ENCODE data around the gene LSAMP. TPM values are rescaled to one million over a fixed set of nuclear protein-coding genes. Genes with fewer than 3 reads are reported as not detected.
"Not testable (repeated sequence)": the region's sequence is repeated elsewhere in the genome, so short reads cannot be mapped to it uniquely, and the experiment has no call there.

The LSAMP gene
- polyA plus RNA-seq, 4 donors = 11.4 to 30.6 (median 14.0) TPM

DNA sequence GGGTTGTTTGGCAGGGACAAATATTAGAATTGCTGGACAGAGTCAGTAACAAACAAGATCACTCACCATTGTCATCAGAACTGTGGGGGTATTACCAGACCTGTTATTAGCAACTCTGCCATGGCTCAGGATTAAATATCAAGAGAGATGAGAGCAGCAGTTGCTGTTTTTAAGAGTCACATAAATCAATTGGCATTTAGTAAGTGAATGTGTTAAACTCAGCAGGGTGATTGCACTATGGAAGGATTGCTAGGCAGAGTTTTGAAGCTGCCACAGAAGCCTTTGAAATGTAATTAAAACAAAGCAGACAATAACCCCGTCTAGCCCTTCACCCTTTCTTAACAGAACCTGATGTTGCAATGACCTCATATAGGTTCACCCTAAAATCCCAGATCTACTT, 583.2 kb downstream of the LSAMP start:
- no peak for DNase-seq (ENCODE audit: low read depth in 4 of 4, low spot score in 3 of 4)

DNA sequence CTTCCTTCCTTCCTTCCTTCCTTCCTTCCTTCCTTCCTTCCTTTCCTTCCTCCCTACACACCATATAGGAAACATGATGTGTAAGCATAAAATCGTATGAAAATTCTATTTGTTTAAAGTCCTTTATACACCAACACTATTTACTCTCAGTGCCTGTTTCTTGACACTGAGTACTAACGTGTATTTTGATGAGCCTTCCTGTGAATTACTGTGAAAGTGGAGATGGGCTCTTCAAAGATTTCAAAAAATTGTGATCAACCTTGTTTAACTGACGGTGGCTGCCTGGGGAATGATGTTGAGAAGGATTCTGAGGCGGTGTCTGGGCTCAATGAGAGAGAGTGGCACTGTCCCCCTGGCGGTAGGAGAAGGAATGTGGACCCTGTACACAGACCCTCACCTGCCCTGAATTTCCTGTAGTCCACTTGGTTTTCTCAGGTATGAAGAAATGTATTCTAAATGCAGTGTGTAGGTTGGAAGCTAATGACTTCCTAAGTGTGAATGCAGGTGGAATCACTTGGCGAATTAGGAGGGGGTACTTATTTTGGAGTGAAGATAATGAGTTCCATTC, 584.0 kb downstream of the LSAMP start:
- no peak for DNase-seq (ENCODE audit: low read depth in 4 of 4, low spot score in 3 of 4)

DNA sequence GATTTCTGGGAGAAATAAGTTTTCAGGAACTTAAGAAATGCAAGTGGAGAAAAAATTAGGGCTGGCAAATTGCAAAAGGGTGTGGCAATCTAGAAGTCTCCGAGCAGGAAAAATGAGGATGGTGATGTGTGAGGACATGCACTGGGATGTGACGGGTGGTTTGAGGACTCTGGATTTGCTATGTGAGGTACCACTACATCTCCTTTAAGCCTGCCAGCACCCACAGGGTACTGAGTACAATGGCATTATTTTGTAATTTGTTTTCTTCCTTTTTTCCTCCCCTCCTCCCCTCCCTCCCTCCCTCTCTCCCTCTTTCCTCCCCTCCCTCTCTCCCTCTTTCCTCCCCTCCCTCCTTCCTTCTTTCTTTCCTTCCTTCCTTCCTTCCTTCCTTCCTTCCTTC, 584.5 kb downstream of the LSAMP start:
- DNase-seq (ENCODE audit: low read depth in 4 of 4, low spot score in 3 of 4) = no peak

DNA sequence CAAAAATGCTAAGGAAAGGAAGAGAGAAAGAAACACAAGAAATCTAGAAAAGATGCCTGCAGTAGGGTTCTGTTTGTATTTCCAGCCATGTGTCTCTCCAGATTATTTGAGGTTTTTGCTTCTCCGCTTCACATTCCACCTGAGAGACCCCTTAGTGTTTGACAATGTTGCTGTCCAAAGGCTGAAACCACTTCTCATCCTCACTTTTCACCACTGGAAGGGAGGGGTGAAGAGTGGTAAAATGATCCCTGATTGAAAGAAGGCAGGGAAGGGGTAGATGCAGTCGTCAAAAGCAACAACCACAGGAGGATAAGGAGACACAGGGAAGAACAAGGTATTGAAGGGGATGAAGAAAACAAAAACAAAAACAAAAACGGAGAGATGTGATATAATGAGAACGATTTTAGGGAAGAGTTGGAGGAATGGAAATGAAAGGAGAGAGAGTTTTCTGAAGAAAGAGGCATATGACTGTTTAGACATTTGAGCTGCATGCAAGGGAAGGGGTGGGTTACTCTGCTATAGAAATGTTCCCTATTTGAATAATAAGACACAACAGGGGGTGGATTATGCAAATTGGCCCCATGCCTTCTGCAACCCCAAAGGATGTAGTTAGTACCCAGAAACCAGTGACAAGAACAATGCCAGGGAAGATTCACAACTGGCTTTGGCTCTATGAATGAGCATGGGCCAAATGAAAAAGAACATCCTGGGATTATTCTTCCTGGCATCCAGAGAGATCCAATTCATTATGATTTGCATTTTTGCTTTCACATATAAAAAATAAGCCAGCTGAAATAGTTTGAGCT, 586.1 kb downstream of the LSAMP start:
- DNase-seq (ENCODE audit: low read depth in 4 of 4, low spot score in 3 of 4) = no peak

DNA sequence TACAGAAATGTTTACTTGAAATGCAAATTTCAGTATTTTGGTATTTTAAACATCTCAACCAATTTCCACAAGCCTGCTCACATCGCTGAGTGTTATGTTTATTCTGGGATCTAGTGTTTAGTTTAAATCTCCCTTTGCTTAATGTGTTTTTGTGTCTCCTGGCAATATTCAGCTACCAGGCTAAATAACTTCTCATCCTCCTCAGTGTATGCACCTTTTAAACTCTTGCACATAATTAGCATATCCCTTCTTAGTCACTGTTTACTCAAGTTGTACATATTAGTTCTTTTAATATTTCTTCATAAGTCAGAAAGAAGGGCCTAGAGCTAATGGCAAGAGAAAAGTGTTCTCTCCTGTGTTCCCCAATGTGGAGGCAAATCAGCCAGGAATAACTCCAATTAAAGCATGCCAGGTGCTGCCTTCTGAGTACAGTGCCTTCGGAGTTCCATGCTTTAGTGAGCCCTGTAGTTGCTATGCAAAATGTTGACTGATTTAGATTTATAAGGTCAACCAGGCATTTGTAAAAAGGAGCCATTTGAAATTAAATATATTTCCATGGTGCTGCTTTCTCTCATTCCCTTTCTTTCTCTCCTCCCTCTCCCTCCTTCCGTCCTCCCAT, 587.7 kb downstream of the LSAMP start:
- no peak for DNase-seq (ENCODE audit: low read depth in 4 of 4, low spot score in 3 of 4)

DNA sequence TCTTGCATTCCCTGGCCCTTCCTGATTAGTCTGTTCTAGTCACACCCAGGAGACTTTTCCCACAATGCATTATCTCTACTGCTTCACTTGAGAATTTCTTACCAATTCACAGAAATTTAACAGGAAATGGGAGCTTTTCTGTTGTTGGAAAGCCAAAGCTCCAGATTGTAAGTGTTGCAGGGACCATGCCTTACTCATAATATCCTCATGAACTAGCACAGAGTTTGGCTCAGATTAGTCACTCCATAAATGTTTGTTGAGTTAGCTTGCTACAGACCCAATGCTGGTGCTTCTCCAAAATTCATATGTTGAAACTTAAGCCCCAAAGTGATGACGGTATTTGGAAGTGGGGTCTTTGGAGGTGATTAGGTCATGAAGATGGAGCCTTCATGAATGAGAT, 589.4 kb downstream of the LSAMP start:
- DNase-seq (ENCODE audit: low read depth in 4 of 4, low spot score in 3 of 4) = no peak

DNA sequence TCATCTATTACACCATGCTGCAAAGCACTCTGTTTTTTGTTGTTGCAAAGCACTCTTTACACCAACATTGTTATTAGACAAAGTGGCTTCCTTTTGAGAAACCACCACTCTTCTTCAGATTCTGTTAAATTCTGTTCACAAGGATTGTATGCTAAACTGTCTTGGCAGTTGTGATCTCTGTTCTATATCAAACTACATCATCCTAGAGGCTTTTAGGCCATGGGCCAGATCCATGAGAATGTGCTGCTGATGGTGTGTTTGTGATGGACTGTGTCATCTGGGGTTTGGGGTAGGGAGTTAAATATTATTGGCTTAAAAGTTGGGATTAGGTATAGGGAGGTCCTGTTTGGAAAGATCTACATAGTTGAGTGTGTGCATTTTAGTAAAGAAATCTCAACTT, 592.2 kb downstream of the LSAMP start:
- DNase-seq (ENCODE audit: low read depth in 4 of 4, low spot score in 3 of 4) = no peak

DNA sequence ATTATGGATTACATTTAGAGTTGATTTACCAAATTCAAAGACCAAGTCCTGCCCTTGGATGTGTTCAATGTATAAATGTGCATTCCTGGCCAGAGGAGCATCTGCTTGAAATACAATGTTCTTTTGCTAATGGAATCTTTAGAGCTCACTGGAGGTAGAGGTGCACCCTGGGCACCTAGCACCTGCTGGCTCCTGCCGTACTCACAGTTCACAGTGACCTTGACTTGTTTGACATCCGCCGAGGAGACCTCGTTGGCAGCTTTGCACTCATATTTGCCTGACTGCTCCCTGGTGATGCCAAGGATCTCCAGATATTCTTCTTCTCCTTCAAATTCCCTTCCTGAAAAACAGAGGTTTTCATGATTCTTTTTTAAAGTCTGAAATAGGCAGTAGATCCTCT, 593.0 kb downstream of the LSAMP start:
- no peak for DNase-seq (ENCODE audit: low read depth in 4 of 4, low spot score in 3 of 4)

DNA sequence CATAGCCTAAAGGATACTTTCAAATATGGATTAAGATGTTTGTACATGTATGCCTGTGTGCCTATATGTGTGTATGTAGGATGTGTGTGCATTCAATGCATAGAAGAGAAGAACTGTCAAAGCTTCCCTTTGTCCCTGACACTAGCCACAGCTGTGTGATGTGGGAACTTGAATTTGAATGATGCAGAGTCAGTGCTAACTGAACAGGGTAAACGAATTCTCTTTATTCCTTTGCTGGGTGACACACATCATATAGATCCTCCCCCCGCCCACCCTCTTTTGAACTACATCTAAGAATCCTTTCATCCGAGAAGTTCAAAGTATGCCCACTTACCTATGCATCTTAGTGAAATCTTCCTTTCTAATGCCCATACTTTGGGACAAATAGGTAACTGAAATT, 593.7 kb downstream of the LSAMP start:
- no peak for DNase-seq (ENCODE audit: low read depth in 4 of 4, low spot score in 3 of 4)

DNA sequence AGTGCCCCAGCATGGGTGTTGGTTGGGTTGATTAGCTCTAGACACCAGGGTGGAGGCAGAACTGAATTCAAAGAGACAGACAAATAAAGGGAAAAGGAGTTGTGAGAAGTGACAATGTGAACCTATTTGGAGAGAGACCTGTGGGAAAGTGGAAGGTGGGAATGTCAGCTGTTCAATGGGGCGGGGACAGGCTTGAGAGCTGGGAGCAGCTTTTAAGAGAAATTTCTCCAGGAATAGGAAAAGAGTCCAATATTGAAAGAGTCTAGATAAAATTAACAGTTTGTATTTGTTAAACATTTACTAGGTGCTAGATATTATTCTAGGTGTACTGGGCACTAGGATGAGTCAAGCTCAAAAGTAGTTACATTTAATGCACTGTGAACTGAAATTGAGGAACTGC, 596.6 kb downstream of the LSAMP start:
- no peak for DNase-seq (ENCODE audit: low read depth in 4 of 4, low spot score in 3 of 4)

DNA sequence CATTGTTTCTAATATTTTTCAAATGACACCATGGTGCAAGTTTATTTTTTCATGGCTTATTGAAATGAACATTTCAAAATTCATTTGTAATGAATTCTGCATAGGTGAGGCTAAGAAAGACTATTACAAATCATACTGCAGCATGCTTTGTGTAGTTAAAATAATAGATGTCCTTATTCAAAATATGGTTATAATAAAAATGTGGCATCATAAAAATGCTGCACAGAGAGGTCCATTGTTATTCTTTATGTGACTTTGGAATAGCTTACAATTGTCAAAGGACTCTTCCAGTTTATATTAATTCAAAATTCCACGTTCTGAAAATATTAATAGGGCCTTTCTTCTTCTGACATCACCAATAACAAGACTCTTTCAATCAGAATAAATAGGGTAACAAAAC, 599.3 kb downstream of the LSAMP start:
- no peak for DNase-seq (ENCODE audit: low read depth in 4 of 4, low spot score in 3 of 4)

DNA sequence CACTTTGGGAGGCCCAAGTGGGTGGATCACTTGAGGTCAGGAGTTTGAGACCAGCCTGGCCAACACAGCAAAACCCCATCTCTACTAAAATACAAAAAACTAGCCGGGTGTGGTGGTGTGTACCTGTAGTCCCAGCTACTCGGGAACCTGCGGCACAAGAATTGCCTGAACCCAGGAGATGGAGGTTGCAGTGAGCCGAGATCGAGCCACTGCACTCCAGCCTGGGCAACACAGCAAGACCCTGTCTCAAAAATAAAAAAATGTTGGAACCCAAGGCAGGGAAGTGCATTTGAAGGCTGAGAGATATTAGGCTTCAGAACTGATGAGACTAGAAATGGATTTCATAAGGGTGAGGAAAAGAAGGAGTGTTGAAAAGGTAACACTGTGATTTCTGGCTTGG, 600.6 kb downstream of the LSAMP start:
- not testable (repeated sequence) for DNase-seq (ENCODE audit: low read depth in 4 of 4, low spot score in 3 of 4)

DNA sequence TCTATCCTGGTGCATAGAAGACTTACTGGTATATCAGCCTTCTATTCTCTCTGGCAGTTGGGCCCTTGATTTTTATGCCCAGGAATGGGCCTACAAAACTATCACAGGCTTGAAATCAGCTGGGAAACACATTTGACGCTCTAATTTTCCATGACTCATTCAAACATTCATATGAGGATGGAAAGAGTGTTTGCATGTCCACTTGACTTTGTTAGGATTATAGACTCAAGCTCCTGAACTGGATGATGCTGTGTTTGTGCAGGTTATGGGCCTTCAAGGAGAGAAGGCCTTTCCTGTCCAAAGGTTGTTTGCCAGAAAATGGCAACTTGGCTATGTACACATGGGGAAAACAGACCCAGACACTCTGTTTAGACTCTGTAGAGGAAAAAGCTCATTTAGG, 602.1 kb downstream of the LSAMP start:
- no peak for DNase-seq (ENCODE audit: low read depth in 4 of 4, low spot score in 3 of 4)

DNA sequence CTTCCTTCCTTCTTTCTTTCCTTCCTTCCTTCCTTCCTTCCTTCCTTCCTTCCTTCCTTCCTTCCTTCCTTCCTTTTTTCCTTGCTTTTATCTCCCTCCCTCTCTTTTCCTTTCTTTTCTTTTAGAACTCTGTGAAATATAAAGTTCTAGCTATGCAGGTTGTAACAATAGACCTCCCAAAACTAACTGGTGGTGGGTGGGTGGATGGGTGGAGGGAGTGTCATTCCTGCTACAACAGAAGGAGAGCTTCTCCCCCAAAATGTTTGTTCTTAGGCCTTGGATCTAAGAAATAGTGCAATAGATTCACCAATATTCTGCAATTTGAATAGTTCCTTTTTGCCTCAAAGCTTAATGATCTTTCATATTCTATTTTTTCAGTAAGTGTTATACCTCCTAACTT, 606.0 kb downstream of the LSAMP start:
- no peak for DNase-seq (ENCODE audit: low read depth in 4 of 4, low spot score in 3 of 4)

DNA sequence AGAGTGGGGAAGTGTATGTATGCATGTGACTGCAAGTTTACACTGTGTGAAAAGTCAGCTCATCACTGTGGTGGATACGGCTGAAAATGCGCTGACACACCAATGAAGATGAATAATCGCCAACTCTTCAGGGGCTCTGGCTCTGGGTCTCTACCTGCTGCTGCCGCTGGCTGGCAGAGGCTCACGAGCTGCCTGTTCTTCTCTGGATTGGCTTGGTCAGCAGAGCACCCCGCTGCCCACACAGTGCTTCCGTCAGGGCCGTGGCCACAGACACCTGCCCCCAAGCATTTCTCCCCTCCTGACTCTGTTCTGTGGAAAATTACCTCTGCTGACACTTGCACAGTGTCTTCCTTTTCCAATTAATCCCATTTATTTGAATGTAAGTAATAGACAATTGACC, 606.5 kb downstream of the LSAMP start:
- DNase-seq (ENCODE audit: low read depth in 4 of 4, low spot score in 3 of 4) = no peak

DNA sequence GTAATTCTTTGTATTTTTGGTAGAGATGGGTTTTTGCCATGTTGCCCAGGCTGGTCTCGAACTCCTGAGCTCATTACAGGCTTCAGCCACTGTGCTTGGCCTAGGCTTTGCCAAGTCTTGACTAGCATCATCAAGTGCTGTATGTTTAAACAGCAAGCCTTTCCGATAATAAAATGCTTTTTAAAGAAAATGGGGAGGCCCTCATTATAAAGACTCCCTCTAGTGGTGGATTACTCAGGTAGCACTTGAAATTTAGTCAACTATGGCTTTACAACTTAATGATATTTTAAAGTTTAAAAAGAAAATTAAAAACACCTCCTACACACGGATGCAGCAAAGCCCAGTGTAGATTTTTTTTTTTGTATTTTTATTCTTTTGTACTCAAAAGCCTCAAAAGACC, 608.3 kb downstream of the LSAMP start:
- DNase-seq (ENCODE audit: low read depth in 4 of 4, low spot score in 3 of 4) = no peak

DNA sequence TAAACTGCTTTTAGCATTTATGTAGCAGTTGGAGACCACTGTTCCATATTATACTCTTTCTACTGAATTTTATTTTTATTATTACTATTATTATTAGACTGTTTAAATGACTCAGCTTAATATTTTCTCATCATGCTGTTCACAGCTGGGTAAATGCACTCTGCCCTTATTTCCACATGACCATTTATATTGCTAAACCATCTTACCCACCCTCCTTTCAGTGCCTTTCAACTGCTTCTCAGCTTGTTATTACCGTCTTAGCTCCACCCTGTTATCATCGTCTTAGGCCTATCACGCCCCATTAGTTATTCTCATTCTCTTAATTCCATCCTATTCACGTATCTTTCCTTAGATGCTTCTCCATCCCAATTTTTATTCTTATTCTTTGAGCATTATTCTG, 609.3 kb downstream of the LSAMP start:
- no peak for DNase-seq (ENCODE audit: low read depth in 4 of 4, low spot score in 3 of 4)

DNA sequence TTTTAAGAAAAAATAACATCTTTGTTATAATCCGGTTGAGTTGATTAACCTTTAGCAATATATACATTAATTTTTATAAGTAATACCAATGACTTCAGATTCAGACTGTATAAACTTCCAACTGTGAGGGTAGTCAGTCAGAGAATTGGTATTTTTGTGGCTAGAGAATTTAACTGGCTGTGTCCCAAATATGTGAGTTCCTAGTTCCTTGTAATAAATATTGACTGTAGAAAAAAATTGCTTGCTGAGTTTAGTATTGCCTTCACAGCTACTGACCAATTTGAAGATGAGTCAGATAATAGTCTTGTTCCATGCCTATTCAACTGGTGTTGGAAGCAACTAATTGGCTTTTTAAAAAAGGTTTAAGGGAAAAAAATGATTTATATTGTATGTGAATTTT, 611.2 kb downstream of the LSAMP start:
- no peak for DNase-seq (ENCODE audit: low read depth in 4 of 4, low spot score in 3 of 4)

DNA sequence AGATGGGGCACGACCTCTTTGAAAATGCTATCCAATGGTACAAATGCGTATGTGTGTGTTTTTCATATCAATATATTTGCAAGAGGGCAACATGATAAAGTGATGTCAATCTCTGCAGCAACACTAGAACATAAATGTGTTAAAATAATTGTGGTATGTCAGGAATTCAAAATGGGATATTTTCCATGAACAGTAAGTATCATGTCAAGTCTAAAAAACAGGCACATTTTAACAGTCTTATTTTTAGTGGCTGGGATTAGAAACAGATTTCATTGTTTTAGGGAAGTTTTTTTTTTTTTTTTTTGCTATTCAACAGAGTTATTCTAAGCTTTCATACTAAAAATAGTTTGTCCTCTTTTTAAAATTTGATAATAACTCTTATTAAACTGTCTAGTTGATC, 612.2 kb downstream of the LSAMP start:
- no peak for DNase-seq (ENCODE audit: low read depth in 4 of 4, low spot score in 3 of 4)

DNA sequence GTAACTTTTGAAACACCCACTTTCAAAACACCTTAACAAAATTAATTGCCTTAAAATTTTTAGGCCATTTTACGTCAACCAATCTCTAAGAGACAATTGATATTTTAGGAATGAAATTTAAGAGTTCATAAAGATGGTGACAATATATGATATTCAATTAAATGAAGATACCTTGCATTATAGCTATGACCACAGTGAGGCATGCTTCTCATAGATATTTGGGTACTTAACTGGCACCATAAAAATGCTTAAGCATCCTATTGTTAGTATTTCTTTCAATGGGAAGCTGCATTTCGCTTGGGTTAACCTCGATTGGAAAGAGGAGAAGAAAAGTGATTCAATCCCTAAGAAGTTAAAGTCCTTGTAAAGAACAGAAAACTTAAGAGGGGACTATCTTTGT, 613.0 kb downstream of the LSAMP start:
- no peak for DNase-seq (ENCODE audit: low read depth in 4 of 4, low spot score in 3 of 4)

DNA sequence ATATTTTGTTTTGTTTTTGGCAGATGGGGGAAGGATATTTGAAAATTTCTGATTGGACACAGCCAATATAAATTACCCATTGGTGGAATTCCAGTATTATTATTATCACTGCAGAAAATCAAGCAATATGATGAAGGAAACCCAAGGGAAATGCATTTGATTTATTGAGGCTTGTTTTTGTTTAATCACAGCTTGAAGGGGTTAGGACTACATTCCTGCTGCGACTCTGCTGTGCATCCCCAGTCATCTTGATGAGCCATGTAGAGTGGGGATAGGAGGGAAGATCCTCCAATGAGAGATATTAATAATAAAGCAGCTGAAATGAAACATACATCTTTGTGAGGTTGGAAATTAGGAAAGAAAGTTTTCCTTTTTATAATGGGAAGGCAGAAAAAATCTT, 613.4 kb downstream of the LSAMP start:
- DNase-seq (ENCODE audit: low read depth in 4 of 4, low spot score in 3 of 4) = no peak

DNA sequence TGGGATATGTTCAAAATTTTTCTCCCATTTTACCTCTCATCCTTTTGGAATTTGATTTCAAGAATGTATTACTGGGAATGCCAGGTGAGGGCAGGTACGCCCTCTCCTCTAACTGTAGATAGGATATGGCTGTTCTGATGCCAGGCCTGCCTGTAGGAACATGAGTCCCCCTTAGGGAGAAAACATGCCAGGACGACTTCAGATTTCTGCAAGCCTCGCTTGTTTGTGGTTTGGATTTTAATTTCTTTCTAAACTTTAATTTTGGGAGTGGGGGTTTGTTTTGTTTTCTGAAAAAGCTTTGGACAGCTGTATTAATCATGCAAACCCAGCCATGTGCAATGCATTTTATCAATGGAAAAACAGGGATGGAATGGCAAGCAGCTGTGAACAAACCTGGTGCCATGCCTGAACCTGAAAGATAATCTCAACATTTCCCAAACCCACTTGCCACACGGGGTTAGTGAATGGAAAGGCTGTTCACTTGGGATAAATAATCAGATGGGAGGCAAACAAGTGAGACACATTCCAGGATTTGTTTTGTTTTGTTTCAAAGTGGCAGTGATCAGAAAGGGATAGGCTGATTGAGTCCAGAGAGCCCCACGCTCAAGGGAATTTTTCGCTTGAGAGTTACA, 614.4 kb downstream of the LSAMP start:
- no peak for DNase-seq (ENCODE audit: low read depth in 4 of 4, low spot score in 3 of 4)
